ENCODE measurements around the gene FAM110A.
"Not testable (repeated sequence)": the region's sequence is repeated elsewhere in the genome, so short reads cannot be mapped to it uniquely, and the experiment has no call there.

The FAM110A gene

GRCh38 chr20:845226-845868, 11.8 kb downstream of the FAM110A start:
- DNase-seq = no peak

GRCh38 chr20:845941-846893, 12.7 kb downstream of the FAM110A start:
- no peak for DNase-seq

- DNase-seq = peak; percentile 33
These were observed 13.4 kb downstream of the FAM110A start for GRCh38 chr20:846894-847278.

- no peak for DNase-seq
These were observed 14.7 kb downstream of the FAM110A start for GRCh38 chr20:848193-848592.

GRCh38 chr20:848731-849130, 15.2 kb downstream of the FAM110A start:
- not testable (repeated sequence) for DNase-seq

GRCh38 chr20:853406-853996, 20.0 kb downstream of the FAM110A start:
- DNase-seq = no peak

- DNase-seq = no peak
These were observed 21.1 kb downstream of the FAM110A start for GRCh38 chr20:854601-855000.

- no peak for DNase-seq
These were observed 22.2 kb downstream of the FAM110A start for GRCh38 chr20:855466-856360.

- DNase-seq = no peak
These were observed 22.9 kb downstream of the FAM110A start for GRCh38 chr20:856361-856775.

- no peak for DNase-seq
These were observed 24.5 kb downstream of the FAM110A start for GRCh38 chr20:858011-858410.

GRCh38 chr20:859751-860231, 26.3 kb downstream of the FAM110A start:
- no peak for DNase-seq

- DNase-seq = no peak
These were observed 27.4 kb downstream of the FAM110A start for GRCh38 chr20:860891-861290.

- DNase-seq = no peak
These were observed 31.9 kb downstream of the FAM110A start for GRCh38 chr20:865440-865839.

GRCh38 chr20:868279-868678, 34.8 kb downstream of the FAM110A start:
- DNase-seq = no peak

GRCh38 chr20:869606-870005, 36.1 kb downstream of the FAM110A start:
- no peak for DNase-seq

GRCh38 chr20:870758-871157, 37.2 kb downstream of the FAM110A start:
- no peak for DNase-seq

GRCh38 chr20:871436-871835, 37.9 kb downstream of the FAM110A start:
- no peak for DNase-seq

- DNase-seq = no peak
These were observed 38.4 kb downstream of the FAM110A start for GRCh38 chr20:871948-872347.

- no peak for DNase-seq
These were observed 39.5 kb downstream of the FAM110A start for GRCh38 chr20:872855-873520.

- DNase-seq = no peak
These were observed 40.5 kb downstream of the FAM110A start for GRCh38 chr20:873875-874607.

- DNase-seq = no peak
These were observed 41.6 kb downstream of the FAM110A start for GRCh38 chr20:875115-875514.

Measured in SIG-M5 (cell line).